Panc1 (cell line): Measurements from ENCODE around the gene AKT1. TPM values are rescaled to one million over a fixed set of nuclear protein-coding genes. Genes with fewer than 3 reads are reported as not detected.

Experiments used
- ATAC-seq: fragments of 200-7000 bp; cut with Tn5 transposase; 2 replicates; pipeline ENCODE4 v1.9.1; 2020; ENCODE audit warnings: mild to moderate bottlenecking, moderate library complexity
- BruUV-seq: library from RNA; stranded (reverse); fragments of 400-500 nt; replicated peaks from 2 replicates; lab custom pipeline; 2021; lab: Mats Ljungman, UMichigan
- CTCF ChIA-PET: fragments of 300-600 bp; sonication (Branson Sonifier 250); formaldehyde crosslinking; loops from one replicate; lab custom pipeline; 2022; ENCODE audit warnings: antibody characterized with exemption; lab: Charles Lee
- POLR2A ChIA-PET: fragments of 300-600 bp; sonication (Branson Sonifier 250); formaldehyde crosslinking; loops from one replicate; lab custom pipeline; 2022; ENCODE audit warnings: antibody characterized with exemption; lab: Charles Lee
- DNase-seq: peaks from one replicate; pipeline ENCODE4 v3.0.0-alpha.2; 2010; ENCODE audit warnings: low read depth, low spot score
- H3K27ac ChIP-seq: 2 replicates; pipeline ENCODE4 v1.5.1; 2011; ENCODE audit warnings: mild to moderate bottlenecking, low read length, inconsistent platforms
- H3K27me3 ChIP-seq: fragments of 200-500 bp; sonication (Bioruptor generic); 2 replicates; pipeline ENCODE4 v1.6.0; 2014; ENCODE audit warnings: low read length, inconsistent platforms; ENCODE audit not compliant: control insufficient read depth, insufficient read depth
- H3K36me3 ChIP-seq: fragments of 200-500 bp; sonication (Bioruptor generic); 2 replicates; pipeline ENCODE4 v1.5.1; 2014; ENCODE audit warnings: inconsistent platforms, mild to moderate bottlenecking, low read length, moderate library complexity; ENCODE audit not compliant: control insufficient read depth, insufficient read depth
- H3K4me1 ChIP-seq: 2 replicates; pipeline ENCODE4 v1.5.1; 2011; ENCODE audit warnings: inconsistent platforms, mild to moderate bottlenecking, low read length, moderate library complexity; ENCODE audit not compliant: control insufficient read depth, insufficient read depth
- H3K4me3 ChIP-seq, 2 experiments: 2 replicates each; pipeline ENCODE4 v1.5.1; 2011 to 2012; ENCODE audit warnings: low read depth in 2 of 2, low read length in 2 of 2, mild to moderate bottlenecking in 2 of 2, inconsistent platforms in 1 of 2, moderate library complexity in 1 of 2
- H3K9me3 ChIP-seq: fragments of 200-500 bp; sonication (Bioruptor generic); 2 replicates; pipeline ENCODE4 v1.5.1; 2014; ENCODE audit warnings: low read depth, mild to moderate bottlenecking, inconsistent platforms, low read length, moderate library complexity; ENCODE audit not compliant: control insufficient read depth, insufficient read depth
- CTCF ChIP-seq: fragments of 450-650 bp; IDR thresholded peaks from 2 replicates; pipeline ENCODE4 v1.5.1; 2017; ENCODE audit warnings: mild to moderate bottlenecking
- POLR2AphosphoS5 ChIP-seq: IDR thresholded peaks from 2 replicates; pipeline ENCODE4 v1.6.1; 2012; ENCODE audit warnings: mild to moderate bottlenecking, low read depth, low read length, moderate library complexity
- SIN3A ChIP-seq: IDR thresholded peaks from 2 replicates; pipeline ENCODE4 v1.6.1; 2012; ENCODE audit warnings: low read depth, mild to moderate bottlenecking, low read length, moderate library complexity, borderline replicate concordance; ENCODE audit not compliant: insufficient read depth
- TCF7L2 ChIP-seq: IDR thresholded peaks from 2 replicates; pipeline ENCODE4 v1.6.1; 2011; ENCODE audit warnings: mild to moderate bottlenecking, low read depth, low read length, inconsistent platforms
- in situ Hi-C: cut with HindIII; loops from 2 replicates; pipeline ENCODE4 v1.10.0; 2016; ENCODE audit warnings: low sequenced_read_pairs, low pct_unique_long_range_greater_than_20kb
- intact Hi-C: fragments of 100-400 bp; cut with micrococcal nuclease; formaldehyde crosslinking; loops from one replicate; pipeline ENCODE4 v1.10.0; 2022; ENCODE audit not compliant: unreplicated experiment
- total RNA-seq: library from RNA; stranded (reverse); gene quantifications from one replicate; pipeline ENCODE4 v1.2.1, GENCODE V29; 2021; ENCODE audit not compliant: unreplicated experiment
- TF ChIP-seq, protein P1 (sequence below), 2 experiments: IDR thresholded peaks; 2 replicates each; pipeline ENCODE4 v1.6.1; 2011 to 2012; ENCODE audit warnings: low read depth in 2 of 2, control low read depth in 1 of 2, low read length in 1 of 2, mild to moderate bottlenecking in 1 of 2, moderate library complexity in 1 of 2; ENCODE audit not compliant: insufficient read depth in 1 of 2

AKT1 gene
- total RNA-seq, 1 experiment from 2014 or later: 175 TPM

DNA sequence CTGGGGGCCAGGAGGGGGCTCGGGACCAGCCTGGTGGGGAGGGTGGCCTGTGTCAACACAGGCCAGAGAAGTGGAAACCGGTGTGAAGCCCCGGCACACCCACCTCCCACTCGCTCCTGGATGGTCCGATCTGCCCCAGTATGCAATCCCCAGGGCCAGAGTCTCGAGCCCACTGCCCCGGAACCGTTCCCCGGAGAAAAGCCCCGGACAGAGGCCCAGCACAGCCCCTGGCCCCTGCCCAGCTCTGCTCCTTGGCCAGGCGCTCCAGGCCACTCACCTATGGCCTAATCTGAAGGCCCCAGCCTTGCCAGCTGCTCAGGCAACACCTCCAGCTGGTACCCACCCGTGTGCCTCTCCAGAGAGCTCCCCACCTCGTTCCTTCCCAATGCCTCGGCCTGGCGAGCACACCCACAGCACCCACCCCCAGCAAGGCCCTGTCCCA is 17.7 kb downstream of the AKT1 start:
- Histone ChIP-seq H3K4me3 (no peak overlapping the region), H3K27ac (no peak overlapping the region), H3K9me3 (no peaks in the 10 kb centered on the region), H3K4me1 (no peaks in the 10 kb centered on the region), H3K36me3 (no peaks in the 10 kb centered on the region; the same call in 1 of the 2 replicates), H3K27me3 (no peaks in the 10 kb centered on the region)
- no TSS peak for BruUV-seq
- intact Hi-C loops (no loop called here), in situ Hi-C loops (no loop called here)
- ChIA-PET CTCF (no interaction called here), POLR2A (no interaction called here)
- no peak for ATAC-seq
- no peak for TF ChIP-seq TCF7L2
- TF ChIP-seq, protein P1, sequence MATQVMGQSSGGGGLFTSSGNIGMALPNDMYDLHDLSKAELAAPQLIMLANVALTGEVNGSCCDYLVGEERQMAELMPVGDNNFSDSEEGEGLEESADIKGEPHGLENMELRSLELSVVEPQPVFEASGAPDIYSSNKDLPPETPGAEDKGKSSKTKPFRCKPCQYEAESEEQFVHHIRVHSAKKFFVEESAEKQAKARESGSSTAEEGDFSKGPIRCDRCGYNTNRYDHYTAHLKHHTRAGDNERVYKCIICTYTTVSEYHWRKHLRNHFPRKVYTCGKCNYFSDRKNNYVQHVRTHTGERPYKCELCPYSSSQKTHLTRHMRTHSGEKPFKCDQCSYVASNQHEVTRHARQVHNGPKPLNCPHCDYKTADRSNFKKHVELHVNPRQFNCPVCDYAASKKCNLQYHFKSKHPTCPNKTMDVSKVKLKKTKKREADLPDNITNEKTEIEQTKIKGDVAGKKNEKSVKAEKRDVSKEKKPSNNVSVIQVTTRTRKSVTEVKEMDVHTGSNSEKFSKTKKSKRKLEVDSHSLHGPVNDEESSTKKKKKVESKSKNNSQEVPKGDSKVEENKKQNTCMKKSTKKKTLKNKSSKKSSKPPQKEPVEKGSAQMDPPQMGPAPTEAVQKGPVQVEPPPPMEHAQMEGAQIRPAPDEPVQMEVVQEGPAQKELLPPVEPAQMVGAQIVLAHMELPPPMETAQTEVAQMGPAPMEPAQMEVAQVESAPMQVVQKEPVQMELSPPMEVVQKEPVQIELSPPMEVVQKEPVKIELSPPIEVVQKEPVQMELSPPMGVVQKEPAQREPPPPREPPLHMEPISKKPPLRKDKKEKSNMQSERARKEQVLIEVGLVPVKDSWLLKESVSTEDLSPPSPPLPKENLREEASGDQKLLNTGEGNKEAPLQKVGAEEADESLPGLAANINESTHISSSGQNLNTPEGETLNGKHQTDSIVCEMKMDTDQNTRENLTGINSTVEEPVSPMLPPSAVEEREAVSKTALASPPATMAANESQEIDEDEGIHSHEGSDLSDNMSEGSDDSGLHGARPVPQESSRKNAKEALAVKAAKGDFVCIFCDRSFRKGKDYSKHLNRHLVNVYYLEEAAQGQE (IDR thresholded peaks at IDR 0.05; ENCODE audit: insufficient read depth in 1 of 2, low read depth in 2 of 2, low read length in 1 of 2): no peak
- no peak for DNase-seq

- no peak for ATAC-seq
- DNase-seq: no peak
- H3K4me3 ChIP-seq: no peak overlapping the region
- no peaks in the 10 kb centered on the region for H3K4me1 ChIP-seq
- intact Hi-C loops (no loop called here), in situ Hi-C loops (no loop called here)
- TF ChIP-seq POLR2AphosphoS5: no peak
- TF ChIP-seq SIN3A: no peak
- TF ChIP-seq CTCF: no peak
- TF ChIP-seq, protein P1 (IDR thresholded peaks at IDR 0.05; ENCODE audit: insufficient read depth in 1 of 2, low read depth in 2 of 2, low read length in 1 of 2): no peak
- no peak for TF ChIP-seq TCF7L2
- no peaks in the 10 kb centered on the region for H3K9me3 ChIP-seq
- no peak overlapping the region for H3K27ac ChIP-seq
- CTCF ChIA-PET: no interaction called here
- no TSS peak for BruUV-seq
- no peaks in the 10 kb centered on the region for H3K27me3 ChIP-seq
- no peaks in the 10 kb centered on the region; the same call in 1 of the 2 replicates for H3K36me3 ChIP-seq
- POLR2A ChIA-PET: no interaction called here
Observed at GRCh38 chr14:104776961-104777807, 18.4 kb downstream of the AKT1 start.
